ENCODE results near the gene RDX.

RDX gene

GRCh38 chr11:110125632-110126031 is 170.8 kb downstream of the RDX start:
- DNase-seq, result no peak
